C4-2B (cell line): ENCODE results near the gene LRTM2.

Experiments used
- ZFX ChIP-seq: fragments of 450-650 bp; IDR thresholded peaks from 2 replicates; pipeline ENCODE4 v1.6.1; 2017
- TF ChIP-seq, protein P1 (sequence below): fragments of 450-650 bp; conservative IDR thresholded peaks from 2 replicates; pipeline ENCODE4 v1.5.1; 2017; ENCODE audit warnings: mild to moderate bottlenecking

DNA sequence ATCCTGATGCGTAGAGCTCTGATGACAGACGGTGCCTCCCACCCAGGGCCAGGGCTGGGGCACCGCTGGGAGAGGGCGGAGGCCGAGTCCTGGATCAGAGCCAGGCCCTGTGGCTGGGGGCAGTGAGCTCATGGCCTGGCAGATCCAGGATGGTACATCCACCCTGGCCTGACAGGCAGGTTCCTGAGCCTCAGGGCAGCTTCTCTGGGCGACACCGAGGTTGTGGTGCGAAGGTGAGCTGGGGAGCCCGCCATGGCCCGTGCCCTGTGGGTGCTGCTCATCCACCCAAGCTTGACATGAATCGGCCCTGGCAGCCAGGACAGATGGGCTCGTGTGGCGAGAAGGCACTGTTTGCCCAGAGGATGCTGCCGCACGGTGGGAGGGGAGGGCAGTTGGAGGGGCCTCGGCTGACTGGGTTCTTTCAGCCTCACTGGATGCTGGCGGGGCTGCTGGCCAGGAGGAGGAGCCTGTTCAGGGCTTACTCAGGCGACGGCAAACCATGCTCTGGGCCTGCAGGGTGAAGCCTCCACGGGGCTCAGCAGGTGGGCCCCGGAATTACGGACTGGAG is 16.6 kb downstream of the LRTM2 start:
- TF ChIP-seq, protein P1, sequence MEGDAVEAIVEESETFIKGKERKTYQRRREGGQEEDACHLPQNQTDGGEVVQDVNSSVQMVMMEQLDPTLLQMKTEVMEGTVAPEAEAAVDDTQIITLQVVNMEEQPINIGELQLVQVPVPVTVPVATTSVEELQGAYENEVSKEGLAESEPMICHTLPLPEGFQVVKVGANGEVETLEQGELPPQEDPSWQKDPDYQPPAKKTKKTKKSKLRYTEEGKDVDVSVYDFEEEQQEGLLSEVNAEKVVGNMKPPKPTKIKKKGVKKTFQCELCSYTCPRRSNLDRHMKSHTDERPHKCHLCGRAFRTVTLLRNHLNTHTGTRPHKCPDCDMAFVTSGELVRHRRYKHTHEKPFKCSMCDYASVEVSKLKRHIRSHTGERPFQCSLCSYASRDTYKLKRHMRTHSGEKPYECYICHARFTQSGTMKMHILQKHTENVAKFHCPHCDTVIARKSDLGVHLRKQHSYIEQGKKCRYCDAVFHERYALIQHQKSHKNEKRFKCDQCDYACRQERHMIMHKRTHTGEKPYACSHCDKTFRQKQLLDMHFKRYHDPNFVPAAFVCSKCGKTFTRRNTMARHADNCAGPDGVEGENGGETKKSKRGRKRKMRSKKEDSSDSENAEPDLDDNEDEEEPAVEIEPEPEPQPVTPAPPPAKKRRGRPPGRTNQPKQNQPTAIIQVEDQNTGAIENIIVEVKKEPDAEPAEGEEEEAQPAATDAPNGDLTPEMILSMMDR = no peak
- TF ChIP-seq ZFX = no peak
